Measurements from ENCODE around the gene ARMC9.

- no peak for TF ChIP-seq POLR2AphosphoS5 (IDR thresholded peaks at IDR 0.05; ENCODE audit: low read depth, low read length)
- no peak for TF ChIP-seq CTCF (IDR thresholded peaks at IDR 0.05)
- TF ChIP-seq REST (IDR thresholded peaks at IDR 0.05; ENCODE audit: insufficient read depth in 1 of 2, low read depth in 2 of 2, low read length in 1 of 2) = no peak
- TF ChIP-seq SIN3A (IDR thresholded peaks at IDR 0.05; ENCODE audit: borderline replicate concordance, insufficient read depth, low read depth, low read length) = no peak
Measured at GRCh38 chr2:231317579-231317978, 119.1 kb downstream of the ARMC9 start.
